Spleen (tissue), 7 donors: ENCODE results near the gene RC3H1.

Source experiments
- POLR2A ChIP-seq, 3 donors: fragments of 450-650 bp; IDR thresholded peaks; one replicate each; pipeline ENCODE4 v1.5.1; 2017; ENCODE audit warnings: antibody characterized with exemption in 3 of 3, mild to moderate bottlenecking in 1 of 3
- TF ChIP-seq, protein P1 (sequence below), 11 experiments: fragments of 200-600 bp in 7 of 11; fragments of 450-650 bp in 4 of 11; sonication (generic) in 4 of 11; IDR thresholded peaks in 8 of 11; conservative IDR thresholded peaks in 3 of 11; 1 replicate in 7 of 11; 2 replicates in 4 of 11; pipeline versions ENCODE4 v1.4.0 to v1.8.0; 2016 to 2021; ENCODE audit warnings: antibody characterized with exemption in 11 of 11, inconsistent platforms in 4 of 11, mild to moderate bottlenecking in 1 of 11
- donor health status: DM: no; HTN: no; CAD: no; lungs with moderate emphysema.
- donor health status: DM: no; HTN: no; CAD: no.
- donor health status: DM: no; HTN: no; CAD: no.

- TF ChIP-seq, protein P1, sequence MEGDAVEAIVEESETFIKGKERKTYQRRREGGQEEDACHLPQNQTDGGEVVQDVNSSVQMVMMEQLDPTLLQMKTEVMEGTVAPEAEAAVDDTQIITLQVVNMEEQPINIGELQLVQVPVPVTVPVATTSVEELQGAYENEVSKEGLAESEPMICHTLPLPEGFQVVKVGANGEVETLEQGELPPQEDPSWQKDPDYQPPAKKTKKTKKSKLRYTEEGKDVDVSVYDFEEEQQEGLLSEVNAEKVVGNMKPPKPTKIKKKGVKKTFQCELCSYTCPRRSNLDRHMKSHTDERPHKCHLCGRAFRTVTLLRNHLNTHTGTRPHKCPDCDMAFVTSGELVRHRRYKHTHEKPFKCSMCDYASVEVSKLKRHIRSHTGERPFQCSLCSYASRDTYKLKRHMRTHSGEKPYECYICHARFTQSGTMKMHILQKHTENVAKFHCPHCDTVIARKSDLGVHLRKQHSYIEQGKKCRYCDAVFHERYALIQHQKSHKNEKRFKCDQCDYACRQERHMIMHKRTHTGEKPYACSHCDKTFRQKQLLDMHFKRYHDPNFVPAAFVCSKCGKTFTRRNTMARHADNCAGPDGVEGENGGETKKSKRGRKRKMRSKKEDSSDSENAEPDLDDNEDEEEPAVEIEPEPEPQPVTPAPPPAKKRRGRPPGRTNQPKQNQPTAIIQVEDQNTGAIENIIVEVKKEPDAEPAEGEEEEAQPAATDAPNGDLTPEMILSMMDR (IDR thresholded peaks at IDR 0.05 in 8 of 11, conservative IDR thresholded peaks at IDR 0.05 in 3 of 11), result no peak
- TF ChIP-seq POLR2A (IDR thresholded peaks at IDR 0.05), result no peak
These were observed 8.9 kb upstream of the RC3H1 start for GRCh38 chr1:174031099-174031498.
